GM12865 (cell line): ENCODE results near the gene ITPKB.

Source experiments
- DNase-seq: peaks from one replicate; pipeline ENCODE4 v3.0.0; 2010; ENCODE audit warnings: low read depth
- H3K4me3 ChIP-seq: 2 replicates; pipeline ENCODE4 v1.5.1; 2011; ENCODE audit warnings: mild to moderate bottlenecking, low read depth, low read length, control low read depth
- CTCF ChIP-seq: IDR thresholded peaks from 2 replicates; pipeline ENCODE4 v1.5.1; 2011; ENCODE audit warnings: low read length, control low read depth, low read depth, inconsistent platforms; ENCODE audit not compliant: insufficient read depth; ENCODE audit errors: missing control alignments

Gene ITPKB

GRCh38 chr1:226634611-226635246 is 104.4 kb downstream of the ITPKB start:
- no peak for DNase-seq
- no peak overlapping the region for H3K4me3 ChIP-seq
- no peak for TF ChIP-seq CTCF

- peak; percentile 85 for DNase-seq
- no peak overlapping the region for H3K4me3 ChIP-seq
- peak; percentile 95 for TF ChIP-seq CTCF
These were observed 104.9 kb downstream of the ITPKB start for GRCh38 chr1:226634166-226634588.

GRCh38 chr1:226633541-226634165 is 105.4 kb downstream of the ITPKB start:
- no peak overlapping the region for H3K4me3 ChIP-seq
- DNase-seq, result no peak
- no peak for TF ChIP-seq CTCF

GRCh38 chr1:226632922-226633351 is 106.1 kb downstream of the ITPKB start:
- TF ChIP-seq CTCF, result no peak
- H3K4me3 ChIP-seq, result no peak overlapping the region
- DNase-seq, result no peak

- no peak for TF ChIP-seq CTCF
- H3K4me3 ChIP-seq, result no peak overlapping the region
- no peak for DNase-seq
These were observed 106.8 kb downstream of the ITPKB start for GRCh38 chr1:226632169-226632879.

GRCh38 chr1:226631229-226632000 is 107.7 kb downstream of the ITPKB start:
- DNase-seq, result no peak
- no peak for TF ChIP-seq CTCF
- H3K4me3 ChIP-seq, result no peak overlapping the region
